ENCODE measurements around the gene NPAS3.

DNA sequence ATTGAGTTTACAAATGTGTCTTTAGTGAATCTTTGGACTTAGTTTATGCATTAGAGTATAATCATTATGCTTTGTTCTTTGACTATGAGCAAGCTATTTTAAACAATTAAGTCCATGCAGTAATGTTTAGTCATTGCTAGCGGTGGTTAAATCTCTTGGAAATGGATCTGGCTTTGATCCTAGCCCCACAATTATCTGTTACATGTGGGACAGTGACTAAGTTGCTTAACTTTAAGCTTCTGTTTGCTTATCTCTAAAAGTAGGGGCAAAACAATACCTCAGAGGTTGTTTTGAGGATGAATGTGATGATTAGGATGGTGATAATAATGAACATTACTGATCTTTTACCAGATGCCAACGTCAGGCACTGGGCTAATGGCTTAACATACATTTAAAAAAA is 124.2 kb downstream of the NPAS3 start:
- TF ChIP-seq, protein P1, sequence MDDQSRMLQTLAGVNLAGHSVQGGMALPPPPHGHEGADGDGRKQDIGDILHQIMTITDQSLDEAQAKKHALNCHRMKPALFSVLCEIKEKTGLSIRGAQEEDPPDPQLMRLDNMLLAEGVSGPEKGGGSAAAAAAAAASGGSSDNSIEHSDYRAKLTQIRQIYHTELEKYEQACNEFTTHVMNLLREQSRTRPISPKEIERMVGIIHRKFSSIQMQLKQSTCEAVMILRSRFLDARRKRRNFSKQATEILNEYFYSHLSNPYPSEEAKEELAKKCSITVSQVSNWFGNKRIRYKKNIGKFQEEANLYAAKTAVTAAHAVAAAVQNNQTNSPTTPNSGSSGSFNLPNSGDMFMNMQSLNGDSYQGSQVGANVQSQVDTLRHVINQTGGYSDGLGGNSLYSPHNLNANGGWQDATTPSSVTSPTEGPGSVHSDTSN (IDR thresholded peaks at IDR 0.05), result no peak
- TF ChIP-seq EP300 (IDR thresholded peaks at IDR 0.05), result no peak
- TF ChIP-seq, protein P2, sequence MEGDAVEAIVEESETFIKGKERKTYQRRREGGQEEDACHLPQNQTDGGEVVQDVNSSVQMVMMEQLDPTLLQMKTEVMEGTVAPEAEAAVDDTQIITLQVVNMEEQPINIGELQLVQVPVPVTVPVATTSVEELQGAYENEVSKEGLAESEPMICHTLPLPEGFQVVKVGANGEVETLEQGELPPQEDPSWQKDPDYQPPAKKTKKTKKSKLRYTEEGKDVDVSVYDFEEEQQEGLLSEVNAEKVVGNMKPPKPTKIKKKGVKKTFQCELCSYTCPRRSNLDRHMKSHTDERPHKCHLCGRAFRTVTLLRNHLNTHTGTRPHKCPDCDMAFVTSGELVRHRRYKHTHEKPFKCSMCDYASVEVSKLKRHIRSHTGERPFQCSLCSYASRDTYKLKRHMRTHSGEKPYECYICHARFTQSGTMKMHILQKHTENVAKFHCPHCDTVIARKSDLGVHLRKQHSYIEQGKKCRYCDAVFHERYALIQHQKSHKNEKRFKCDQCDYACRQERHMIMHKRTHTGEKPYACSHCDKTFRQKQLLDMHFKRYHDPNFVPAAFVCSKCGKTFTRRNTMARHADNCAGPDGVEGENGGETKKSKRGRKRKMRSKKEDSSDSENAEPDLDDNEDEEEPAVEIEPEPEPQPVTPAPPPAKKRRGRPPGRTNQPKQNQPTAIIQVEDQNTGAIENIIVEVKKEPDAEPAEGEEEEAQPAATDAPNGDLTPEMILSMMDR (IDR thresholded peaks at IDR 0.05), result no peak
- TF ChIP-seq POLR2A (IDR thresholded peaks at IDR 0.05; ENCODE audit: low read length), result no peak
- TF ChIP-seq, protein P3, sequence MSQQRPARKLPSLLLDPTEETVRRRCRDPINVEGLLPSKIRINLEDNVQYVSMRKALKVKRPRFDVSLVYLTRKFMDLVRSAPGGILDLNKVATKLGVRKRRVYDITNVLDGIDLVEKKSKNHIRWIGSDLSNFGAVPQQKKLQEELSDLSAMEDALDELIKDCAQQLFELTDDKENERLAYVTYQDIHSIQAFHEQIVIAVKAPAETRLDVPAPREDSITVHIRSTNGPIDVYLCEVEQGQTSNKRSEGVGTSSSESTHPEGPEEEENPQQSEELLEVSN (IDR thresholded peaks at IDR 0.05; ENCODE audit: borderline replicate concordance, low read depth), result no peak
- TF ChIP-seq, protein P4, sequence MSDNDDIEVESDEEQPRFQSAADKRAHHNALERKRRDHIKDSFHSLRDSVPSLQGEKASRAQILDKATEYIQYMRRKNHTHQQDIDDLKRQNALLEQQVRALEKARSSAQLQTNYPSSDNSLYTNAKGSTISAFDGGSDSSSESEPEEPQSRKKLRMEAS (IDR thresholded peaks at IDR 0.05), result no peak
- TF ChIP-seq RFX5 (IDR thresholded peaks at IDR 0.05), result no peak
- TF ChIP-seq CEBPB (IDR thresholded peaks at IDR 0.05), result no peak
- TF ChIP-seq RCOR1 (IDR thresholded peaks at IDR 0.05; ENCODE audit: low read depth, low read length), result no peak
- TF ChIP-seq JUN (IDR thresholded peaks at IDR 0.05), result no peak
- no peak for TF ChIP-seq SMC3 (IDR thresholded peaks at IDR 0.05)

Data from A549 (cell line).